ENCODE results near the gene RAB8B.

DNA sequence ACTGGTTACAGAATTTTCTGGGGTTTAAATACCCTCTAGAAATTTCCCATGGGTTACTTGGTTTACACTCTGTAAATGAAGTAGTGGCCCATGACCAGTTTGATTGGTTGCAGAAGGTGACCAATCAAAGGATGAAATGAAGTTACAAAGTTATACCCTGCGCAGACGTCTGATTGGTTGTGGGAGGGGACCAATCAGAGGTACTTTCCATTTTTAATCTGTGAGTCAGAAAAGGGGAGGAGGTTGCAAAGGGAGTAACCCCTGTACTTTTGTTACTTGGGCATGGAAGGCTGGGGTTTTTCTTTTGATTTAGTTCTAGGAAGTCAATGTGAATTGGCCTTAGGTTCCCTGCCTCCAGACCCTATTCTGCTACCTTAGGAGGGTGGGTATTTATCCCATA, 69.3 kb downstream of the RAB8B start:
- TF ChIP-seq, protein P1, sequence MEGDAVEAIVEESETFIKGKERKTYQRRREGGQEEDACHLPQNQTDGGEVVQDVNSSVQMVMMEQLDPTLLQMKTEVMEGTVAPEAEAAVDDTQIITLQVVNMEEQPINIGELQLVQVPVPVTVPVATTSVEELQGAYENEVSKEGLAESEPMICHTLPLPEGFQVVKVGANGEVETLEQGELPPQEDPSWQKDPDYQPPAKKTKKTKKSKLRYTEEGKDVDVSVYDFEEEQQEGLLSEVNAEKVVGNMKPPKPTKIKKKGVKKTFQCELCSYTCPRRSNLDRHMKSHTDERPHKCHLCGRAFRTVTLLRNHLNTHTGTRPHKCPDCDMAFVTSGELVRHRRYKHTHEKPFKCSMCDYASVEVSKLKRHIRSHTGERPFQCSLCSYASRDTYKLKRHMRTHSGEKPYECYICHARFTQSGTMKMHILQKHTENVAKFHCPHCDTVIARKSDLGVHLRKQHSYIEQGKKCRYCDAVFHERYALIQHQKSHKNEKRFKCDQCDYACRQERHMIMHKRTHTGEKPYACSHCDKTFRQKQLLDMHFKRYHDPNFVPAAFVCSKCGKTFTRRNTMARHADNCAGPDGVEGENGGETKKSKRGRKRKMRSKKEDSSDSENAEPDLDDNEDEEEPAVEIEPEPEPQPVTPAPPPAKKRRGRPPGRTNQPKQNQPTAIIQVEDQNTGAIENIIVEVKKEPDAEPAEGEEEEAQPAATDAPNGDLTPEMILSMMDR (IDR thresholded peaks at IDR 0.05) = no peak
- no peak for TF ChIP-seq POLR2A (IDR thresholded peaks at IDR 0.05)

Measured in lower leg skin (tissue), 3 donors.